GM18861 (cell line): ENCODE results near the gene SPCS3.
"Not testable (repeated sequence)": the region's sequence is repeated elsewhere in the genome, so short reads cannot be mapped to it uniquely, and the experiment has no call there.

Experiments used
- ATAC-seq: cut with Tn5 transposase; IDR thresholded peaks from one replicate; pipeline ENCODE4 v1.9.1; 2021; ENCODE audit not compliant: unreplicated experiment

SPCS3 gene

GRCh38 chr4:176340871-176341685 lies 21.3 kb downstream of the SPCS3 start:
- ATAC-seq = peak; percentile 63

- no peak for ATAC-seq
Measured at GRCh38 chr4:176342384-176342783, 22.6 kb downstream of the SPCS3 start.

- no peak for ATAC-seq
Measured at GRCh38 chr4:176343286-176343685, 23.5 kb downstream of the SPCS3 start.

DNA sequence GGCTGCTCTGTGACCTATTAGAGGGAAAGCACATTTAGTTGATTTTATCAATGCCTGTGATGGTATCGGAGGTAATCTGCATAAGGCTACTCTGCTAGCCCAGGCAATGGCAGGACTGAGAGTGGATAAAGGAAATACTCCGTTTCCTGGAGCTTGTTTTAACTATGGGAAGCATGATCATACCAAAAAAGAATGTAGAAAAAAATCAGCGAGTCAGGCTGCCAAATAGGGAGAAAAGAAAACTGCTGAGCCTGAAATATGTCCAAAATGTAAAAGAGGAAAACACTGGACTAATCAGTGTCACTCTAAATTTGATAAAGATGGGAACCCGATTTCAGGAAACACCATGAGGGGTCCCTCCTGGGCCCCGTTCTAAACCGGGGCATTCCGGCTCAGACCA lies 25.6 kb downstream of the SPCS3 start:
- not testable (repeated sequence) for ATAC-seq

DNA sequence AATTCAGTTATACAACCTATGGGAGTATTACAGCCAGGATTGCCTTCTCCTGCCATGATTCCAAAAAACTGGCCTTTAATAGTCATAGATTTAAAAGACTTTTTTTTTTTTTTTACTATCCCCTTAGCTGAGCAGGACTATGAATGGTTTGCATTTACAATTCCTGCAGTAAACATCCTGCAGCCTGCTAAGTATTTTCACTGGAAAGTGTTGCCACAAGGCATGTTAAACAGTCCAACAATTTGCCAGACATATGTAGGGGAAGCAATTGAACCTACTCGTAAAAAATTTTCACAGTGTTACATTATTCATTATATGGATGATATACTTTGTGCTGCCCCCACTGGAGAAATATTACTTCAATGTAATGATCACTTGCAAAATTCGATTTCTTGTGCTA lies 27.1 kb downstream of the SPCS3 start:
- ATAC-seq = not testable (repeated sequence)

DNA sequence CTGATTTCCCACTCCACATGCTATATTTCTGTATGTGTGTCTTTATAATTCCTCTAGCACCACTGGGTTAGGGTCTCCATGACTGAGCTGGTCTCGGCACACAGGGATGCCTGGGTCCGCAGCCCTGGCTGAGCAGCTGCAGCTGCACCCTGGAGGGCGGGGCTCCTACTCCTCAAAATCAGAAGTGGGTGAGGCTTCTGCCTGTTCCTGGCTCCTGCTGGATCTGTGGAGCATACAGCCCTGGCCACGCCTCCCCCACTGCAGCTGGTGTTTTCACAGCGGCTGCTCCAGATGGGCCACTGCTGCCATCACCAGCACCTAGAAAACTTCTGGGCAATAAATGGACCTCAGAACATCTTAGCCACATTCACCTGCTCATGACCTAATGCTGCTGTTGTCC lies 30.9 kb downstream of the SPCS3 start:
- no peak for ATAC-seq

GRCh38 chr4:176354884-176355283 lies 35.1 kb downstream of the SPCS3 start:
- no peak for ATAC-seq

DNA sequence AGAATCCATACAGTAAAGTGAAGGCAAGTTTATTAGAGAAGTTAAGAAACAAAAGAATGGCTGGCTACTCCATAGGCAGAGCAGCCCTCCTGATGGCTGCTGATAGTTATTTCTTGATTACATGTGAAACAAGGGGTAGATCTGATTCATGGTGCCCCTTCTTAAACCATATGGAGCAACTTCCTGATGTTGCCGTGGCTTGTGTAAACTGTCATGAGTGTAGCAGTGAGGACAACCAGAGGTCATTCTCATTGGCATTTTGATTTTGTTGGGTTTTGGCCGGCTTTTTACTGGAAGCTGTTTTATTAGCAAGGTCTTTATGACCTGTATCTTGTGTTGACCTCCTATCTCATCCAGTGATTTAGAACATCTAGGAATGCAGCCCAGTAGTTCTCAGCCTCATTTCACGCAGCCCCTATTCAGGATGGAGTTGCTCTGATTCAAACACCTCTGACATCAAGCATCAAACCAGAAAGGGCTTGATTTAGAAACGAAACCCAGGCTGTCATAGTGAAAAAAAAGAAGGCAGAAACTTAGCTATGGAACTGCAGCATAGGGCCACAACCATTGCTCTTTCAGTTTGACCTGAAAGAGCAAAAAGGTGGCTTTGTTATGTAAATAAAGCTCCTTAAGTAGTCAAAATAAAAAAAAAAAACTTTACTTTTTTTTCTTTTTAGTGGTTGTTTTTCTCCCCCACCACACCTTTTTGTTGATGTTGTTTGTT lies 37.8 kb downstream of the SPCS3 start:
- ATAC-seq = peak; percentile 97

DNA sequence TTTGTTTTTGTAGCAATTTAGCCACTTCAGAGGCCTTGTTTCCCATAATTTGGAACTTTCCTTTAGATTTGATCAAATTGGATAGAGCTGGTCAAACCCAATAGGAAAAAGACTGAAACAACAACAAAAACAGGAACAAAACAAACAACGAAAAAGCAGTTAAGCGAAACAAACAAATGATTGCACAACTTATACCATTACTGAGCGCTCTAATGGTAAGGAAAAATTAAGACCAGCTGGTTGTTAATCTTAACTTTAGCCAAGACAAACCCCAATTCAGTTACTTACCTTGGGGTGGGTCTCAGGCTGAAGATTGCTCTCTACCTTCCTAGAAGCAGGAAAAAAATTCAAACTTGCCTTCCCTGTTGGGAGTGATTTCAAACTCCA lies 38.3 kb downstream of the SPCS3 start:
- ATAC-seq = no peak

DNA sequence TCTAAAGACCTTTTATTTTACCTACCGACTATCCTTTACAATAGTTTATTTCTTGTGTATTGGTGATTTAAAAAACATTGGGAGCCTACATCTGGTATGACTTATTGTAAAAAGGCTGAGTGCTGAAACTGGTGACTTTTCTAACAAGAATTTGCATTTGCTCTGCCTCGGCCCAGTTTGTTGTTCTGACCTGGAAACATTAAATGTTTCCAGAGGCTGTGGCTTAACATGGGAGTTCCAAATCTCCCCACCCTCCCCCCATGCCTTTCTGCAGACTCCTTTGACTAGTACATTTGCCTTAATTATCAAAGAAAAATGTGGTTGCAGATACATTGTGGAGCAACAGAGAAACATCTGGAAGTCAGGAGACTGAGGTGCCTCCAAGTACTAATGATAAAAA lies 39.8 kb downstream of the SPCS3 start:
- no peak for ATAC-seq

DNA sequence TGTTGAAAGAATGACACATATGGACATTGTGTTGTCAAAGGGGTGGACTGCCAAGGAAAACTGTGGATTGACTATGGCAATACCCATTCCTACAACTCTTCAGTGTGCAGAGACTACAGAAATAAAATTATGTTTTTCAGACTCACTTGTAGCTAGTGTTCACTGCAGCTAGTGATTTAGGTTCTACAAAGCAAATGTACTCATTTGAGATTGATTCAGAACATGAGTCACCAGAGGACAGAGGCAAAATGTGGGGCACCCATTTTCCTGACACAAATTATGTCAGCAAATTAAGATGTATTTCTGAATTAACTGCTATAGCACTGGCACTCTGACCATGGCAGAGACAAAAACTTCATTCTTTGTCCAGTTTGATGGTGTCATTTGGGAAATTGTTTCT lies 40.7 kb downstream of the SPCS3 start:
- no peak for ATAC-seq

GRCh38 chr4:176363072-176363471 lies 43.3 kb downstream of the SPCS3 start:
- peak; percentile 77 for ATAC-seq

DNA sequence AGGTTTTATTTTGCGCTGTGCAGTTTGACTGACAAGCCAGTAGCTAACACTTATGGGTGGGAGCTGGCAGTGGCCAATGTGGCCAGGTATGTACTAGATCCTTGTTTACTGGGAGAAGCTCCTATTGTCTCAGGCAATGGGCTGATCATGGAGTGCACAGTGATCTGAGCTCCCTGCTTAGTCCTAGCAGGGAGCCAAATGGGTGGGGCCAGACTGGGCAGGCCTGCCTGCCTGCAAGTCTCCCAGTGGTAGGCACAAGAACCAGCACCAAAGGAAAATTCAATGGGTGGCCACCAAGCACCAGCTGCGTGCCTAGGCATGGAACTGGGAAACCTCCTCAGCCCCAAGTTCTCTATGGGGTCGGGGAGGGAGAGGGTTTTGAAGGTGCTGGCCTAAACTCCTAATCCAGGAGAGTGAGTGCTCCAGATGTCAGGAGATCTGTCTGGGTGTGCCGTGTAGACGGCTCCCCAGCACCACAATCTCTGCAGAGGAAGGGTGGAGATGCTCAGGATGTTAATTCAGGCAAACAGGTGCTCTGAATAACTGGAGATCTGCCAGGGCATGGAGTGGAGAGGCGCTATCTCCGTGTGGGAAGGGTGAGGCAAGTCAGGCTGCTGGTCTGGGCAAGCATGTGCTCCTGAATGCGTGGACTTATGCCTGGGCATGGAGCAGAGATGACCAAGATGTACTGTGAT lies 48.2 kb downstream of the SPCS3 start:
- no peak for ATAC-seq

- ATAC-seq = no peak
Measured at GRCh38 chr4:176376032-176376614, 56.4 kb downstream of the SPCS3 start.

DNA sequence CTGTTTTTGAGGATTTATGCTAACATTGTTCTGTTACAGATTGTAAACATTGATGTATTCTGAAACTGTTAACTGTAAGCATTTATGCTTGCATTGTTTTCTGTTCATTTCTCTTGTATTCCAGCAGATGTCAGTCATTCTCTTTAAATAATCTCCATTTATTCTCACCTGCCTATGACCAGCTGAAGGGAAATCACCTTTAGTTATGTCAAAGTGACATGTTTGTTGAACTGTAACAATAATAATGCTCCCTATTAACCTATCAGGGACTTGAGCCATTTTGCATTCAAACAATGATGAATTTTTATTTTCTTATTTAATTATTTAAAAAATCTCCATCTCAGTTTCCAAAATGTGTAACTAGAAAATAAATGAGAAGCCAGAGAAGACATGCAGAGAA lies 58.0 kb downstream of the SPCS3 start:
- peak; percentile 98 for ATAC-seq

DNA sequence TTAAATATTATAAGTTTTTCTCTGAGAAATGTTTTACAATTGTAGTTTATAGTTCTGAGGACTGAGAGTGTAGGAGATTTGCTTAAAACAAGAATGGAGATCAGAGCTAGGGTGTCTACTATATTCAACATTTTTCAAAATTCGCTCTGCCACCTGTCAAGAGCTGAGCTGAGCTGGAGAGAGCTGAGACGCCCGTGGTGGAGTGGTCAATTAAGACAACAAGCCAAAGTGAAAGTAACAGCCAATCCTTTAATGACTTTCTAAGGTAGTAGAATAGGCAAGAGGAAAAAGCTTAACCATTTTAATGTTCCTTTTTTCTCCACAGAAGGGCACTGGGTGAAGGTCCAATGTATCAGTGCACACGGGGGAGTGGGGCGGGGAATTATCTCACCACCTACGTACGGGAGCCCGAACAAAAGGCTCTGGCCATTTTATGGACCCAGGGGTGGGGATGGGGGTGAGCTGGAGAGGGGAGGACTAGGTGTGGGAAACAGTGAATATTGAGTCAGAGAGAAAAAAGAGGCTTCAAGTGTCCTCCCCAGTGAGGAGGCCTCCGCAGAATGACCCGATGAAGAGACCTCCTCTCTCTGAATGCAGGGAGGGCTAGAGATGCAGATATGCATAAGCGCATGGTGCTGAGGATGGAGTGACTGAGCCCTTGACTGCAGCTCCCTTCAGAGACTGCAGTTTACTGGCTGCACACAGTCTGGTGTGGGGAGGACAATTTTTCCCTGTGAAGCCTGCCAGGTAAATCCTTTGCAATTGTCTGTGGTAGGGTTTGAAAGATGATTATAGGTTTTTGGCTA lies 60.8 kb downstream of the SPCS3 start:
- no peak for ATAC-seq
